ENCODE results near the gene BGLAP.

GRCh38 chr1:156213644-156213966 is 28.4 kb upstream of the BGLAP start:
- TF ChIP-seq CTCF (IDR thresholded peaks at IDR 0.05) (no peak), POLR2A (IDR thresholded peaks at IDR 0.05) (no peak)
